A549 (cell line): ENCODE results near the gene PSMB10.

ENCODE experiments used
- BHLHE40 ChIP-seq: IDR thresholded peaks from 2 replicates; pipeline ENCODE4 v1.6.1; 2012; ENCODE audit warnings: low read depth, low read length, inconsistent platforms
- EP300 ChIP-seq, 2 experiments: fragments of >200 bp; sonication (Bioruptor Twin); formaldehyde crosslinking; IDR thresholded peaks; 2 replicates in 1 of 2; 3 replicates in 1 of 2; pipeline ENCODE4 v1.6.1; 2016 to 2017
- HDAC2 ChIP-seq: fragments of 200-600 bp; sonication (generic); IDR thresholded peaks from 2 replicates; pipeline ENCODE4 v1.6.1; 2016
- POLR2A ChIP-seq: IDR thresholded peaks from 2 replicates; pipeline ENCODE4 v1.6.1; 2012; ENCODE audit warnings: mild to moderate bottlenecking, low read length
- RAD21 ChIP-seq, 2 experiments: fragments of >200 bp in 1 of 2; sonication (Bioruptor Twin) in 1 of 2; formaldehyde crosslinking in 1 of 2; IDR thresholded peaks in 1 of 2; conservative IDR thresholded peaks in 1 of 2; 2 replicates in 1 of 2; 3 replicates in 1 of 2; pipeline ENCODE4 v1.6.1; 2012 to 2018; ENCODE audit warnings: inconsistent platforms in 1 of 2
- TF ChIP-seq, protein P1 (sequence below): fragments of >200 bp; sonication (Bioruptor Twin); formaldehyde crosslinking; IDR thresholded peaks from 3 replicates; pipeline ENCODE4 v1.5.1; 2016
- TF ChIP-seq, protein P2 (sequence below): fragments of 200-600 bp; sonication (generic); IDR thresholded peaks from 2 replicates; pipeline ENCODE4 v1.6.1; 2016; ENCODE audit warnings: antibody characterized with exemption, mild to moderate bottlenecking, moderate library complexity
- TF ChIP-seq, protein P3 (sequence below): IDR thresholded peaks from 2 replicates; pipeline ENCODE4 v1.6.1; 2012

DNA sequence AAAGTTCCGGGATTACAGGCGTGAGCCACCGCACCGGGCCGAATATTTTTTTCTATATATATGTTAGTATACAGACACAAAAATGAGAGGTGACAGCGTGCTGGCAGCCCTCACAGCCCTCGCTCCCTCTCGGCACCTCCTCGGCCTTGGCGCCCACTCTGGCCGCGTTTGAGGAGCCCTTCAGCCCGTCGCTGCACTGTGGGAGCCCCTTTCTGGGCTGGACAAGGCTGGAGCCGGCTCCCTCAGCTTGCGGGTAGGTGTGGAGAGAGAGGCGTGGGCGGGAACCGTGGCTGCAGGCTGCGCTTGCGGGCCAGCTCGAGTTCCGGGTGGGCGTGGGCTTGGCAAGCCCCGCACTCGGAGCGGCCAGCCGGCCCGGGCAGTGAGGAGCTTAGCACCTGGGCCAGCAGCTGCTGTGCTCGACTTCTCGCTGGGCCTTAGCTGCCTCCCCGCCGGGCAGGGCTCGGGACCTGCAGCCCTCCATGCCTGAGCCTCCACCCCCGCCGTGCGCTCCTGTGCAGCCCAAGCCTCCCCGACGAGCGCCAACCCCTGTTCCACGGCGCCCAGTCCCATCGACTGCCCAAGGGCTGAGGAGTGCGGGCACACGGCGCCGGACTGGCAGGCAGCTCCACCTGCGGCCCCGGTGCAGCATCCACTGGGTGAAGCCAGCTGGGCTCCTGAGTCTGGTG is 45.5 kb upstream of the PSMB10 start:
- TF ChIP-seq HDAC2 (no peak), POLR2A (no peak), BHLHE40 (no peak), EP300 (IDR thresholded peaks at IDR 0.05) (no peak), RAD21 (conservative IDR thresholded peaks at IDR 0.05 in 1 of 2, IDR thresholded peaks at IDR 0.05 in 1 of 2) (no peak)
- TF ChIP-seq, protein P1, sequence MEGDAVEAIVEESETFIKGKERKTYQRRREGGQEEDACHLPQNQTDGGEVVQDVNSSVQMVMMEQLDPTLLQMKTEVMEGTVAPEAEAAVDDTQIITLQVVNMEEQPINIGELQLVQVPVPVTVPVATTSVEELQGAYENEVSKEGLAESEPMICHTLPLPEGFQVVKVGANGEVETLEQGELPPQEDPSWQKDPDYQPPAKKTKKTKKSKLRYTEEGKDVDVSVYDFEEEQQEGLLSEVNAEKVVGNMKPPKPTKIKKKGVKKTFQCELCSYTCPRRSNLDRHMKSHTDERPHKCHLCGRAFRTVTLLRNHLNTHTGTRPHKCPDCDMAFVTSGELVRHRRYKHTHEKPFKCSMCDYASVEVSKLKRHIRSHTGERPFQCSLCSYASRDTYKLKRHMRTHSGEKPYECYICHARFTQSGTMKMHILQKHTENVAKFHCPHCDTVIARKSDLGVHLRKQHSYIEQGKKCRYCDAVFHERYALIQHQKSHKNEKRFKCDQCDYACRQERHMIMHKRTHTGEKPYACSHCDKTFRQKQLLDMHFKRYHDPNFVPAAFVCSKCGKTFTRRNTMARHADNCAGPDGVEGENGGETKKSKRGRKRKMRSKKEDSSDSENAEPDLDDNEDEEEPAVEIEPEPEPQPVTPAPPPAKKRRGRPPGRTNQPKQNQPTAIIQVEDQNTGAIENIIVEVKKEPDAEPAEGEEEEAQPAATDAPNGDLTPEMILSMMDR = no peak
- TF ChIP-seq, protein P2, sequence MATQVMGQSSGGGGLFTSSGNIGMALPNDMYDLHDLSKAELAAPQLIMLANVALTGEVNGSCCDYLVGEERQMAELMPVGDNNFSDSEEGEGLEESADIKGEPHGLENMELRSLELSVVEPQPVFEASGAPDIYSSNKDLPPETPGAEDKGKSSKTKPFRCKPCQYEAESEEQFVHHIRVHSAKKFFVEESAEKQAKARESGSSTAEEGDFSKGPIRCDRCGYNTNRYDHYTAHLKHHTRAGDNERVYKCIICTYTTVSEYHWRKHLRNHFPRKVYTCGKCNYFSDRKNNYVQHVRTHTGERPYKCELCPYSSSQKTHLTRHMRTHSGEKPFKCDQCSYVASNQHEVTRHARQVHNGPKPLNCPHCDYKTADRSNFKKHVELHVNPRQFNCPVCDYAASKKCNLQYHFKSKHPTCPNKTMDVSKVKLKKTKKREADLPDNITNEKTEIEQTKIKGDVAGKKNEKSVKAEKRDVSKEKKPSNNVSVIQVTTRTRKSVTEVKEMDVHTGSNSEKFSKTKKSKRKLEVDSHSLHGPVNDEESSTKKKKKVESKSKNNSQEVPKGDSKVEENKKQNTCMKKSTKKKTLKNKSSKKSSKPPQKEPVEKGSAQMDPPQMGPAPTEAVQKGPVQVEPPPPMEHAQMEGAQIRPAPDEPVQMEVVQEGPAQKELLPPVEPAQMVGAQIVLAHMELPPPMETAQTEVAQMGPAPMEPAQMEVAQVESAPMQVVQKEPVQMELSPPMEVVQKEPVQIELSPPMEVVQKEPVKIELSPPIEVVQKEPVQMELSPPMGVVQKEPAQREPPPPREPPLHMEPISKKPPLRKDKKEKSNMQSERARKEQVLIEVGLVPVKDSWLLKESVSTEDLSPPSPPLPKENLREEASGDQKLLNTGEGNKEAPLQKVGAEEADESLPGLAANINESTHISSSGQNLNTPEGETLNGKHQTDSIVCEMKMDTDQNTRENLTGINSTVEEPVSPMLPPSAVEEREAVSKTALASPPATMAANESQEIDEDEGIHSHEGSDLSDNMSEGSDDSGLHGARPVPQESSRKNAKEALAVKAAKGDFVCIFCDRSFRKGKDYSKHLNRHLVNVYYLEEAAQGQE = no peak
- TF ChIP-seq, protein P3, sequence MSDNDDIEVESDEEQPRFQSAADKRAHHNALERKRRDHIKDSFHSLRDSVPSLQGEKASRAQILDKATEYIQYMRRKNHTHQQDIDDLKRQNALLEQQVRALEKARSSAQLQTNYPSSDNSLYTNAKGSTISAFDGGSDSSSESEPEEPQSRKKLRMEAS = no peak
